GM19025 (cell line): ENCODE data around the gene BATF.

Source experiments
- ATAC-seq: cut with Tn5 transposase; IDR thresholded peaks from one replicate; pipeline ENCODE4 v1.9.1; 2021; ENCODE audit warnings: mild to moderate bottlenecking, low read depth, moderate library complexity; ENCODE audit not compliant: unreplicated experiment

BATF gene

DNA sequence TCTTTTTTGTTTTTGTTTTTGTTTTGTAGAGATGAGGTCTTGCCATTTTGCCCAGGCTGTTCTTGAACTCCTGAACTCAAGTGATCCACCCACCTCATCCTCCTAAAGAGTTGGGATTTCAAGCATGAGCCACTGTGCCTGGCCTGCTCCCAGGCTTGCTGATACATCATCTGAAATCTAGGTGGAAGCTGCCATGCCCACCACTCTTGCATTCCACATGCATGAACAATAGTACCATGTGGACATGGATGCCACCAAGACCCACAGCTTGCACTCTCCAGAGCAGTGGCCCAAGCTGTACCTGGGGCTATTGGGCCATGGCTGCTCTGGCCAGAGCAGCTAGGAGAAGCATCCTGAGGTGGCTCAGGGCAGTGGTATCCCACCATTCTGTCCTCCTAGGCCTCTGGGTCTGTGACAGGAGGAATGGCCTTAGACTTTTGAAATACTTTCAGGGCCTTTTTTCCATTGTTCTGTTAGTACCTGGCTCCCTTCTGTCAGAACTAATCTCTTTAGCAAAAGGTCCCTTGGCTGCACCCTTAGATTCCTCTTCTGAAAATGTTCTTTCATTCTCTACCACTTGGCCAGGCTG, 69.8 kb downstream of the BATF start:
- ATAC-seq: no peak

DNA sequence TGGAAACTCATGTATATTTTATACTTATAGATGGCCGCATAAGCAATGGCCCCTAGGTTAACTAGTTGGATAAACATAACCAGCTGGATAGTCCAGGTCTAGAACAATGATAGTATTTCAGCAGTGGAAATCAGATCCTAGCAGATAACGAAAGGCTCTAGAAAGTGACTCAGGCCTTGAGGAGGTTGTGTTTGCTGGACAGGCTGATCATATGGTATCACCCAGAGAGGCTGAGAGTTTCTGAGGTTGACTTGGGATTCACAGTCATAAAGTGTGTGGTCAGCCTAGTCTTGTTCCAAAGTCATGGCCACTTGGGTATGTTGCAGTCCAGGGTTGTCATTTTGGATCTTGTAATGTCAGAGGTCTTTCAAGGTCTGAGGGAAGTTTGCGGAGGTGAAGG, 73.0 kb downstream of the BATF start:
- no peak for ATAC-seq
